ENCODE measurements around the gene LIFR. TPM values are rescaled to one million over a fixed set of nuclear protein-coding genes. Genes with fewer than 3 reads are reported as not detected.

The LIFR gene
- total RNA-seq, 1 donor from 2014 or later: 32.7 TPM

DNA sequence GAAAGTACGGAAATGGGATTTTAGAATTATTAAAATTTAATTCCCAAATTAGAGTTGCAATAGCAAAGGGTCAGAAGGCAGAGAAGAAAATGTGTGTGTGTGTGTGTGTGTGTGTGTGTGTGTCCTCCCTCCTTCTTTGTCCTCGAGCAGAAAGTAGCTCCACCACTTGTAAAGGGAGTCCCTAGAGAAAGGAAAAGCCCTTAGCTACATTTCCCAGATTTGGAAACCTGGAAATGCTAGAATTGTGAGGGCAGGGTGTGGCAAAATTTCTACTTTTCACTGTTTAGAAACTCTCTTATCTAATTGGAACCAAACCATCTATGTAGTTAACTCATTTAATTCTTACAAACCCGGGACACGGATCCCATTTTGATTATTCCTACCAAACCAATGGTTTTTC is 33.2 kb upstream of the LIFR start:
- no peaks in the 10 kb centered on the region for H3K27me3 Mint-ChIP-seq
- no peak for DNase-seq (ENCODE audit: extremely low spot score, unreplicated experiment)
- no peaks in the 10 kb centered on the region for H3K36me3 Mint-ChIP-seq
- no peak overlapping the region for H3K27ac Mint-ChIP-seq
- TF ChIP-seq, protein P1, sequence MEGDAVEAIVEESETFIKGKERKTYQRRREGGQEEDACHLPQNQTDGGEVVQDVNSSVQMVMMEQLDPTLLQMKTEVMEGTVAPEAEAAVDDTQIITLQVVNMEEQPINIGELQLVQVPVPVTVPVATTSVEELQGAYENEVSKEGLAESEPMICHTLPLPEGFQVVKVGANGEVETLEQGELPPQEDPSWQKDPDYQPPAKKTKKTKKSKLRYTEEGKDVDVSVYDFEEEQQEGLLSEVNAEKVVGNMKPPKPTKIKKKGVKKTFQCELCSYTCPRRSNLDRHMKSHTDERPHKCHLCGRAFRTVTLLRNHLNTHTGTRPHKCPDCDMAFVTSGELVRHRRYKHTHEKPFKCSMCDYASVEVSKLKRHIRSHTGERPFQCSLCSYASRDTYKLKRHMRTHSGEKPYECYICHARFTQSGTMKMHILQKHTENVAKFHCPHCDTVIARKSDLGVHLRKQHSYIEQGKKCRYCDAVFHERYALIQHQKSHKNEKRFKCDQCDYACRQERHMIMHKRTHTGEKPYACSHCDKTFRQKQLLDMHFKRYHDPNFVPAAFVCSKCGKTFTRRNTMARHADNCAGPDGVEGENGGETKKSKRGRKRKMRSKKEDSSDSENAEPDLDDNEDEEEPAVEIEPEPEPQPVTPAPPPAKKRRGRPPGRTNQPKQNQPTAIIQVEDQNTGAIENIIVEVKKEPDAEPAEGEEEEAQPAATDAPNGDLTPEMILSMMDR (conservative IDR thresholded peaks at IDR 0.05): no peak
- H3K9me3 Mint-ChIP-seq: no peaks in the 10 kb centered on the region
- no peak overlapping the region for H3K4me3 Mint-ChIP-seq
- H3K4me1 Mint-ChIP-seq (ENCODE audit: unreplicated experiment): no peaks in the 10 kb centered on the region

DNA sequence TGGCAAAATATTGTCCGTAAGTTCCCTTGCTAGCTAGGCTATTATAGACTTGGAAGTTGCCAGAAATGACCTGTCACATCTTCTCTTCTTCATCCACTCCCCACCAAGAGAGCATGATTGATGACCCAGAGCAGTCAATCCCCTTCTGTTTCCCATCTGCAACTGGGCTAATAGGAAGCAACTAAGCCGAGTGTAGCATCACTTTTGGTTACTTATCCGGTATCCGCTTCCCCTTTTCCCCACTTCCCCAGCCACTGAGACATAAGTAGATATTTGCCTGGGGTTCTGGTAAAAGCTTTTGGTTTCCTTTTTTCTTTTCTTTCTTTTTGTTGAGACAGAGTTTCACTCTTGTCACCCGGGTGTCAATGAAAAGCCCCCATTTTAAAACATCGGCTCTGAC is 29.4 kb upstream of the LIFR start:
- no peaks in the 10 kb centered on the region for H3K9me3 Mint-ChIP-seq
- H3K4me1 Mint-ChIP-seq (ENCODE audit: unreplicated experiment): no peaks in the 10 kb centered on the region
- TF ChIP-seq, protein P1 (conservative IDR thresholded peaks at IDR 0.05): no peak
- DNase-seq (ENCODE audit: extremely low spot score, unreplicated experiment): no peak
- no peak overlapping the region for H3K27ac Mint-ChIP-seq
- no peaks in the 10 kb centered on the region for H3K36me3 Mint-ChIP-seq
- peaks cover 4% of the 10 kb centered on the region for H3K27me3 Mint-ChIP-seq
- H3K4me3 Mint-ChIP-seq: no peak overlapping the region

DNA sequence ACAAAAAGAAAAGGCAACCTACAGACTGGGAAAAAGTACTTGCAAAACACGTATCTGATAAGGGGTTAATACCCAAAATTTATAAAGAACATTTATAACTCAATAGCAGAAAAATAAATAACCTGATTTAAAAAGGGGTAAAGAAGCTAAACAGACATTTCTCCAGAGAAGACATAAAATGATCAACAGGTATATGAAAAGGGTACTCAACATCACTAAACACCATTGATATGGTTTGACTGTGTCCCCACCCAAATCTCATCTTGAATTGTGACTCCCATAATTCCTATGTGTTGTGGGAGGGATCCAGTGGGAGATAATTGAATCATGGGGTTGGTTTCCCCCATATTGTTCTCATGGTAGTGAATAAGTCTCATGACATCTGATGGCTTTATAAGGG is 27.1 kb upstream of the LIFR start:
- no peak for DNase-seq (ENCODE audit: extremely low spot score, unreplicated experiment)
- Mint-ChIP-seq H3K27ac (no peak overlapping the region), H3K4me3 (no peak overlapping the region), H3K36me3 (no peaks in the 10 kb centered on the region), H3K9me3 (no peaks in the 10 kb centered on the region), H3K4me1 (ENCODE audit: unreplicated experiment) (no peaks in the 10 kb centered on the region), H3K27me3 (peaks cover 10% of the 10 kb centered on the region)
- TF ChIP-seq, protein P1 (conservative IDR thresholded peaks at IDR 0.05): no peak

DNA sequence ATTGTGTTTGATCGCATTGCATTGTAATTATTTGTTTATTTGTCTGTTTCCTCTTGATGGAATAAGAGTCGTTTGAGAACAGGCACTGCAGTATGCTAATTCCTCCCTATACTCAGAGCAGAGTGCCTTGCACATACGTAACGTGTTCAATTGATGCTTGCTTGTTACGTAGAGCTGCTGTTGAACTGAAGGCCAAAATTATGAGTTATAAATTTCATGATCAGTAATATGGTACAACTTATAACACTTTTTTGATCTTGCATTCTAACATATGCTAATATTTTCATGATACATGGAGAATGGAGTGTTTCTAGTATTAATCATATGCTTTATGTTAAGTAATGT is 26.5 kb upstream of the LIFR start:
- Mint-ChIP-seq H3K4me3 (no peak overlapping the region), H3K9me3 (no peaks in the 10 kb centered on the region), H3K4me1 (ENCODE audit: unreplicated experiment) (no peaks in the 10 kb centered on the region), H3K27ac (no peak overlapping the region), H3K36me3 (no peaks in the 10 kb centered on the region), H3K27me3 (peaks cover 10% of the 10 kb centered on the region)
- DNase-seq (ENCODE audit: extremely low spot score, unreplicated experiment): no peak
- TF ChIP-seq, protein P1 (conservative IDR thresholded peaks at IDR 0.05): no peak

DNA sequence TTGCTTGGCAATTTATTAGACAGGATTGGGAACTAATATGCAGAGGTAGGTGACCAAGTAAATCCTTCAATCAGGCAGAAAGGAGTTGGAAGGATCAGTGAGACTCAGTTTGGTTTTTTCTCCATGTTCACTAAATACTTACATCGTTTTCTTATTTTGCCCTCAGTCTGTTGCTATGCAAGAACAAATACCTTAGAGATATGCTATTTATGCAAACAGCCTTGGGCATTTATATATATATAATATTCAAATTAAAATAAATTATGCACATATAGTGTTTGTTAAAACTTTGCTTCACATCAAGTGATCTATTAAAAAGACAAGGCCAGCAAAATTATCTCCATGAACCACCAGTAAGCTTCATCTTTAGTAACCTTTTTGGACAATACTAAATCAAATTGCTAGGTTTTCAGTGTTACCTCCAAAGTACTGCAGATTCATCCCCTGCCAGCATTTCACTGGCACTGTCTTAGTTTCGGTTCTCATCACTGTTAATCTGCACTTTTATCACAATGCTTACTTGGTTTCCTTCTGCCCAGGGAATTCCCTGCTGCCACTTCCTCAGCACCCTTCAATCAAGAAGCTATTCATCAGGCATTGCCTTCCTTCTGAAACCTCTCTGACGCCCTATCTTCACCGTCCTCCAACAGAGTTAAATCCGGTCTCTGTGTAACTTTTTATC is 26.0 kb upstream of the LIFR start:
- H3K27me3 Mint-ChIP-seq: peaks cover 10% of the 10 kb centered on the region
- no peaks in the 10 kb centered on the region for H3K9me3 Mint-ChIP-seq
- TF ChIP-seq, protein P1 (conservative IDR thresholded peaks at IDR 0.05): no peak
- no peak overlapping the region for H3K4me3 Mint-ChIP-seq
- H3K4me1 Mint-ChIP-seq (ENCODE audit: unreplicated experiment): no peaks in the 10 kb centered on the region
- no peaks in the 10 kb centered on the region for H3K36me3 Mint-ChIP-seq
- H3K27ac Mint-ChIP-seq: no peak overlapping the region
- DNase-seq (ENCODE audit: extremely low spot score, unreplicated experiment): no peak

DNA sequence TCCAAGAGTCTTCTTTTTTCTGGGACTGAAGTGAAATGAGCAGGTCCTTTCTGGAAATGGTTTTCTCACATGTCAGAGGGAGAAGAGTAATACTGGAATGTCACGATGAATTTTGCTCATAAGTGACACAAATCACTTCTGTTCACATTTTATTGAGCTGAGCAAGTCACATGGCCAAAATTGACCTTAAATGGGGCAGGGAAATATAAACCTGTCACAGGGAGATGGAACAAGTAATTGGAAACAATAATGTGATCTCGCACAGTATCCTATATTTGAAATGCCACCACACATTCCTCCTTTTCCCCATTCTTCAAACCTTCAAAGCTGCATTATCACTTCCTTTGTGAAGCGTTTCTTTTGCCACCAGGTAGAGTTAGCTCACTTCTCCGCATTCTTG is 25.2 kb upstream of the LIFR start:
- Mint-ChIP-seq H3K4me3 (no peak overlapping the region), H3K27me3 (peaks cover 10% of the 10 kb centered on the region), H3K9me3 (no peaks in the 10 kb centered on the region), H3K27ac (no peak overlapping the region), H3K4me1 (ENCODE audit: unreplicated experiment) (no peaks in the 10 kb centered on the region), H3K36me3 (no peaks in the 10 kb centered on the region)
- TF ChIP-seq, protein P1 (conservative IDR thresholded peaks at IDR 0.05): no peak
- no peak for DNase-seq (ENCODE audit: extremely low spot score, unreplicated experiment)

Measured in type B pancreatic cell (in vitro differentiated cells).